H1 (cell line): ENCODE measurements around the gene C16orf89. TPM values are rescaled to one million over a fixed set of nuclear protein-coding genes. Genes with fewer than 3 reads are reported as not detected.

Experiments used
- ASH2L ChIP-seq: fragments of 200-600, 300-600 bp; sonication (generic); IDR thresholded peaks from one replicate; pipeline ENCODE4 v1.7.1; 2017; ENCODE audit warnings: low read length
- CTCF ChIP-seq, 3 experiments: IDR thresholded peaks; 1 replicate in 2 of 3; 2 replicates in 1 of 3; pipeline versions ENCODE4 v1.5.1 to v1.6.1; 2011; ENCODE audit warnings: low read length in 3 of 3, mild to moderate bottlenecking in 3 of 3, inconsistent platforms in 2 of 3, low read depth in 1 of 3, moderate library complexity in 1 of 3; ENCODE audit not compliant: insufficient read depth in 1 of 3; ENCODE audit errors: control extremely low read depth in 1 of 3
- EGR1 ChIP-seq: IDR thresholded peaks from 2 replicates; pipeline ENCODE4 v1.6.1; 2011; ENCODE audit warnings: low read depth, low read length, borderline replicate concordance
- GABPA ChIP-seq: IDR thresholded peaks from 2 replicates; pipeline ENCODE4 v1.6.1; 2011; ENCODE audit warnings: mild to moderate bottlenecking, low read length, moderate library complexity, borderline replicate concordance; ENCODE audit not compliant: insufficient read depth
- GTF2F1 ChIP-seq: IDR thresholded peaks from 2 replicates; pipeline ENCODE4 v1.6.1; 2012; ENCODE audit warnings: low read depth, low read length, improper control_type of control experiment, borderline replicate concordance
- JUN ChIP-seq: IDR thresholded peaks from 2 replicates; pipeline ENCODE4 v1.6.1; 2011; ENCODE audit warnings: low read depth, mild to moderate bottlenecking, improper control_type of control experiment, low read length
- JUND ChIP-seq: IDR thresholded peaks from 2 replicates; pipeline ENCODE4 v1.6.1; 2011; ENCODE audit warnings: mild to moderate bottlenecking, improper control_type of control experiment, low read length
- KDM1A ChIP-seq: fragments of 200-600, 300-600 bp; sonication (generic); IDR thresholded peaks from 2 replicates; pipeline ENCODE4 v1.7.1; 2016; ENCODE audit warnings: mild to moderate bottlenecking, low read length, borderline replicate concordance
- KDM4A ChIP-seq: IDR thresholded peaks from one replicate; pipeline ENCODE4 v1.7.1; 2012; ENCODE audit warnings: low read depth, mild to moderate bottlenecking, moderate library complexity, low read length, inconsistent platforms; ENCODE audit not compliant: severe bottlenecking
- NRF1 ChIP-seq: IDR thresholded peaks from 2 replicates; pipeline ENCODE4 v1.6.1; 2011; ENCODE audit warnings: mild to moderate bottlenecking, low read depth, low read length, improper control_type of control experiment
- PHF8 ChIP-seq: fragments of 200-600 bp; sonication (generic); conservative IDR thresholded peaks from 2 replicates; pipeline ENCODE4 v1.7.1; 2012; ENCODE audit warnings: low read depth, mild to moderate bottlenecking, inconsistent platforms, low read length, moderate library complexity
- POLR2A ChIP-seq, 2 experiments: IDR thresholded peaks; 1 replicate in 1 of 2; 2 replicates in 1 of 2; pipeline ENCODE4 v1.6.1; 2011; ENCODE audit warnings: low read depth in 2 of 2, low read length in 2 of 2, mild to moderate bottlenecking in 2 of 2; ENCODE audit errors: control extremely low read depth in 1 of 2
- POU5F1 ChIP-seq: IDR thresholded peaks from 2 replicates; pipeline ENCODE4 v1.6.1; 2011; ENCODE audit warnings: low read depth, mild to moderate bottlenecking, low read length, moderate library complexity
- SAP30 ChIP-seq: fragments of 300-600 bp; sonication (generic); IDR thresholded peaks from 2 replicates; pipeline ENCODE4 v1.7.1; 2012; ENCODE audit warnings: low read length, moderate library complexity, mild to moderate bottlenecking, inconsistent platforms; ENCODE audit not compliant: insufficient read depth, insufficient replicate concordance
- SP4 ChIP-seq: IDR thresholded peaks from 2 replicates; pipeline ENCODE4 v1.6.1; 2012; ENCODE audit warnings: low read length, inconsistent platforms
- TAF7 ChIP-seq: optimal IDR thresholded peaks from 2 replicates; pipeline ENCODE3; 2011; ENCODE audit warnings: low read depth, mild to moderate bottlenecking, inconsistent platforms, low read length, moderate library complexity, borderline replicate concordance
- TBP ChIP-seq: IDR thresholded peaks from 2 replicates; pipeline ENCODE4 v1.6.1; 2011; ENCODE audit warnings: low read depth, low read length, improper control_type of control experiment
- YY1 ChIP-seq: IDR thresholded peaks from 2 replicates; pipeline ENCODE4 v1.6.1; 2011; ENCODE audit warnings: low read depth, mild to moderate bottlenecking, low read length
- polyA plus RNA-seq, 7 experiments: library from polyadenylated mRNA; depleted of rRNA in 3 of 7; stranded (reverse) in 5 of 7; unstranded in 2 of 7; fragments of >200 nt in 5 of 7; fragments of 200-250 nt in 2 of 7; gene quantifications; 1 replicate in 5 of 7; 2 replicates in 1 of 7; 4 replicates in 1 of 7; pipeline versions ENCODE4 v1.2.1 to v1.2.3, GENCODE V29; 2011 to 2013; ENCODE audit warnings: missing spikeins in 2 of 7, mixed read lengths in 2 of 7
- total RNA-seq: library from RNA; stranded (reverse); fragmentation: NEBNext Ultra II Directional; extraction: Animal tissue kit (Norgen Biotek cat#: 25700); gene quantifications from 2 replicates; pipeline ENCODE4 v1.2.1, GENCODE V29; 2021
- TF ChIP-seq, protein P1 (sequence below): IDR thresholded peaks from 2 replicates; pipeline ENCODE4 v1.6.1; 2011; ENCODE audit warnings: low read depth, mild to moderate bottlenecking, low read length; ENCODE audit not compliant: insufficient read depth
- TF ChIP-seq, protein P2 (sequence below): IDR thresholded peaks from 2 replicates; pipeline ENCODE4 v1.6.1; 2012; ENCODE audit warnings: inconsistent platforms
- TF ChIP-seq, protein P3 (sequence below): IDR thresholded peaks from 2 replicates; pipeline ENCODE4 v1.6.1; 2012; ENCODE audit warnings: inconsistent platforms

C16orf89 gene
- total and polyA plus RNA-seq, 2 of the 8 experiments (the other 6 are each of a cell fraction or from before 2014, with no cell fraction given) = 6.7 to 9.9 TPM

GRCh38 chr16:5071681-5072333, 6.1 kb upstream of the C16orf89 start, which contains the start of gene ALG1 (continued):
- TF ChIP-seq CTCF (IDR thresholded peaks at IDR 0.05; ENCODE audit: control extremely low read depth in 1 of 3, insufficient read depth in 1 of 3, low read depth in 1 of 3, low read length in 3 of 3) = 0 out of 4 replicates have a peak, but pooled peaks of 1 of the 3 experiments have one; percentile 0
- TF ChIP-seq ASH2L = peak; percentile 80
- TF ChIP-seq, protein P1, sequence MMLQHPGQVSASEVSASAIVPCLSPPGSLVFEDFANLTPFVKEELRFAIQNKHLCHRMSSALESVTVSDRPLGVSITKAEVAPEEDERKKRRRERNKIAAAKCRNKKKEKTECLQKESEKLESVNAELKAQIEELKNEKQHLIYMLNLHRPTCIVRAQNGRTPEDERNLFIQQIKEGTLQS = peak; percentile 84
- peak; percentile 79; the same call in 1 of the 2 replicates for TF ChIP-seq GTF2F1
- peak; percentile 95 to 96 for TF ChIP-seq POLR2A (IDR thresholded peaks at IDR 0.05; ENCODE audit: control extremely low read depth in 1 of 2, low read depth in 2 of 2, low read length in 2 of 2)
- TF ChIP-seq GABPA = no peak
- TF ChIP-seq POU5F1 = no peak
- peak; percentile 80 for TF ChIP-seq TBP
- TF ChIP-seq, protein P2, sequence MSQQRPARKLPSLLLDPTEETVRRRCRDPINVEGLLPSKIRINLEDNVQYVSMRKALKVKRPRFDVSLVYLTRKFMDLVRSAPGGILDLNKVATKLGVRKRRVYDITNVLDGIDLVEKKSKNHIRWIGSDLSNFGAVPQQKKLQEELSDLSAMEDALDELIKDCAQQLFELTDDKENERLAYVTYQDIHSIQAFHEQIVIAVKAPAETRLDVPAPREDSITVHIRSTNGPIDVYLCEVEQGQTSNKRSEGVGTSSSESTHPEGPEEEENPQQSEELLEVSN = 0 out of 2 replicates have a peak, but pooled peaks have one; percentile 30
- TF ChIP-seq, protein P3, sequence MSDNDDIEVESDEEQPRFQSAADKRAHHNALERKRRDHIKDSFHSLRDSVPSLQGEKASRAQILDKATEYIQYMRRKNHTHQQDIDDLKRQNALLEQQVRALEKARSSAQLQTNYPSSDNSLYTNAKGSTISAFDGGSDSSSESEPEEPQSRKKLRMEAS = peak; percentile 85
- peak; percentile 96 for TF ChIP-seq KDM1A
- no peak for TF ChIP-seq SAP30
- peak; percentile 49 for TF ChIP-seq KDM4A
- TF ChIP-seq JUND = no peak
- TF ChIP-seq PHF8 = peak; percentile 98
- TF ChIP-seq YY1 = peak; percentile 99
- peak; percentile 64; the same call in 1 of the 2 replicates for TF ChIP-seq JUN
- peak; percentile 91; the same call in 1 of the 2 replicates for TF ChIP-seq SP4
- no peak for TF ChIP-seq EGR1
- TF ChIP-seq TAF7 = peak; percentile 86
- TF ChIP-seq NRF1 = peak; percentile 64
